Activated B cell treated with CpG ODN at 0.5 μM for 24 hours (primary cell): ENCODE results near the gene RPL11. TPM values are rescaled to one million over a fixed set of nuclear protein-coding genes. Genes with fewer than 3 reads are reported as not detected.

Experiments
- ATAC-seq: fragments of 200-7000 bp; cut with Tn5 transposase; one replicate; pipeline ENCODE4 v1.10.0; 2021; ENCODE audit warnings: low read depth, mild to moderate bottlenecking, moderate library complexity
- CTCF ChIA-PET: fragments of 350-600 bp; sonication (Branson Sonifier 250); formaldehyde crosslinking; loops from one replicate; lab custom pipeline; 2021; ENCODE audit warnings: antibody characterized with exemption; lab: Charles Lee
- POLR2A ChIA-PET: fragments of 350-600 bp; sonication (Branson Sonifier 250); formaldehyde crosslinking; loops from one replicate; lab custom pipeline; 2021; ENCODE audit warnings: antibody characterized with exemption; lab: Charles Lee
- DNase-seq: peaks from one replicate; pipeline ENCODE4 v3.0.0; 2022
- H3K27ac Mint-ChIP-seq: one replicate; pipeline ENCODE4 v1.8.0; 2020; ENCODE audit warnings: mixed read lengths
- H3K27me3 Mint-ChIP-seq: one replicate; pipeline ENCODE4 v1.8.0; 2021; ENCODE audit warnings: mixed read lengths
- H3K36me3 Mint-ChIP-seq: one replicate; pipeline ENCODE4 v1.8.0; 2021; ENCODE audit warnings: low read depth, mixed read lengths
- H3K4me1 Mint-ChIP-seq: one replicate; pipeline ENCODE4 v1.8.0; 2021; ENCODE audit warnings: mixed read lengths
- H3K4me3 Mint-ChIP-seq: one replicate; pipeline ENCODE4 v1.8.0; 2020; ENCODE audit warnings: mild to moderate bottlenecking, mixed read lengths
- H3K9me3 Mint-ChIP-seq: one replicate; pipeline ENCODE4 v1.8.0; 2020; ENCODE audit warnings: mixed read lengths
- intact Hi-C: fragments of 100-400 bp; cut with micrococcal nuclease; formaldehyde crosslinking; loops from one replicate; pipeline ENCODE4 v1.15.1; 2024
- total RNA-seq: library from RNA; stranded (reverse); gene quantifications from 2 replicates; pipeline ENCODE4 v1.2.3, GENCODE V29; 2022
- TF ChIP-seq, protein P1 (sequence below): fragments of 200-600 bp; IDR thresholded peaks from one replicate; pipeline ENCODE4 v1.8.0; 2022; ENCODE audit warnings: antibody characterized with exemption, mild to moderate bottlenecking

The RPL11 gene
- total RNA-seq = 1,956 and 2,021 TPM in 2 replicates

DNA sequence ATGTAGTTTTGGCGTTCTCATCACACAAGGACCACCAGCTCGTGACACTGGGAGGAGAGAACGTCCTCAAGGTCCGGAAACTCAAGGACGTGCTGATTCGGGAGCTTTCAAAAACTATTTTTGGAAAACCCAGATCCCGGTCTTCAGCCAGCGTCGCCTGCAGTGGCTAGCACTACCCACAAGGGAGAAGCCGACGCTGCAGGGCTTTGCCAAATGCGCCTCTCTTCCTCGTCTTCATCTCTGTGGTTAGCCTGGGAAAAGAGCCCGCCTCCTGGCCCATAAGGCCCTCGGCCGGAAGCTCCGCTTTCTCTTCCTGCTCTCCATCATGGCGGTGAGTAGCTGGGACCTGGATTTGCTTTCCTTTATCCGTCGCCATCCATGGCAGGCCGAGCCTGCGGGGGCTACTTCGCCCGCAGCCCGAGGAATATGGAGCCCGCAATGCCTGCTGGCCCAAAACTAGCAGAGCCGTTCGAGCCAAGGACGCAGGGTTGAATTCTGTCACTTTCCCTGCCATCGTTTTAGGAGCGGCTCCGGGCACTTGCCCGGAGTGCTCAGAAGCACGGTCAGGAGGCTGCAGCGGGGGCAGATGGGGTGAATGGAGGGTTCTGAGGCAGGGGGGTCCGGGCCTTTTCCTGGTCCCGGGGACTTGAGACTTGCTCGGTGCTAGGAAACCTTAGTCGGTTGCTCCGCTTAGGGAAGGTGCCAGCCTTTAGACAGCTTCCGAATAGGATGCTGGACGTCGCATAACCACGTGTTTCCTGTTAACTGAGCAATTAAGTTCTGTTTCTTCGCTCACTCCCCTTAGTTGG is at the start of gene RPL11:
TSS of gene RPL11 (plus strand) at position 308 of the 809 bp plus-strand sequence. CDS start at position 326, 18 bp downstream.
- H3K36me3 Mint-ChIP-seq = peaks cover 50% of the 10 kb centered on the region

DNA sequence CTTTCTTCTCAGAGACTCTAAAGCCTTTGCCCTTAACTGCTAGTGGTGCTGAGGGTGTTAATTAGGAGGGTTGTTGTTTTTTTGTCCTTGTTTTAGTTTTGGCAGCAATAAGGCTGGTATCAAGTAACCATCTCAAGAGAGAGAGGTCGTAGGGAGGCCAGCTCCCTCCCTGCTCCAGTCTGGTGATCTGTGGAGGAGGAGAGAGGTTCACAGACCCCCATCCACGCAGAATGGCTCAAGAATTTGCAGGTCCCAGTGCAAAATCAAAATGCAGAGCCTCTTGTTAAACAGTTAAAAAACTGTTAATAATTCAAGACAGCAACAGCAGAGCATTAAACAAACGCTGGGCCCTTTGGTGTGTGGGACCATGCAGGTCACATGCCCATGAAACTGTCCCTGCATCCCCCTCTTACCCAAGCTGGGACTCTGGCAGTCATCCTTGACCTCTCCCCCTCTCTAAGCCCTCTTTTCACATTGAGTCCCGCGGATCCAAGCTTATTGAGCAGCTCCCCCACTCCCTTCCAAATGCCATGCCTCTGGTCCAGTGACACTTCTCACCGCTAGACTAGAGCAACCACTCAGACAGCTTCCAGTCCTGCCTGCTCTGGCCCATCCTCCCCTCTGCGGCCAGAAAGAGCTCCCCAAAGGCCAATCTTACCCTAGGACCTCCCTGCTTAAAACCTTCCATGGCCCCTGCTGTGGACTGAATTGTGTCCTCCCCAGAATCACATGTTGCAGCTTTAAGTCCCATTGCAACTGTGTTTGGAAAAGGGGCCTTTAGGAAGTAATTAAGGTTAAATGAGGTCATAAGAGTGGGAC is 47.7 kb upstream of the RPL11 start:
- H3K4me3 Mint-ChIP-seq = no peak overlapping the region
- ATAC-seq (no peak), DNase-seq (no peak)
- H3K27me3 Mint-ChIP-seq = no peaks in the 10 kb centered on the region
- H3K36me3 Mint-ChIP-seq = no peaks in the 10 kb centered on the region
- ChIA-PET CTCF (interaction anchor here (0.6 to 1.9 kb wide), 4 partner anchors 8 to 147 kb away, joined by 3 to 8 read pairs (median 4); no protein-coding TSS in a partner anchor), POLR2A (no interaction called here)
- TF ChIP-seq, protein P1, sequence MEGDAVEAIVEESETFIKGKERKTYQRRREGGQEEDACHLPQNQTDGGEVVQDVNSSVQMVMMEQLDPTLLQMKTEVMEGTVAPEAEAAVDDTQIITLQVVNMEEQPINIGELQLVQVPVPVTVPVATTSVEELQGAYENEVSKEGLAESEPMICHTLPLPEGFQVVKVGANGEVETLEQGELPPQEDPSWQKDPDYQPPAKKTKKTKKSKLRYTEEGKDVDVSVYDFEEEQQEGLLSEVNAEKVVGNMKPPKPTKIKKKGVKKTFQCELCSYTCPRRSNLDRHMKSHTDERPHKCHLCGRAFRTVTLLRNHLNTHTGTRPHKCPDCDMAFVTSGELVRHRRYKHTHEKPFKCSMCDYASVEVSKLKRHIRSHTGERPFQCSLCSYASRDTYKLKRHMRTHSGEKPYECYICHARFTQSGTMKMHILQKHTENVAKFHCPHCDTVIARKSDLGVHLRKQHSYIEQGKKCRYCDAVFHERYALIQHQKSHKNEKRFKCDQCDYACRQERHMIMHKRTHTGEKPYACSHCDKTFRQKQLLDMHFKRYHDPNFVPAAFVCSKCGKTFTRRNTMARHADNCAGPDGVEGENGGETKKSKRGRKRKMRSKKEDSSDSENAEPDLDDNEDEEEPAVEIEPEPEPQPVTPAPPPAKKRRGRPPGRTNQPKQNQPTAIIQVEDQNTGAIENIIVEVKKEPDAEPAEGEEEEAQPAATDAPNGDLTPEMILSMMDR = no peak
- peaks cover 3% of the 10 kb centered on the region for H3K4me1 Mint-ChIP-seq
- no peaks in the 10 kb centered on the region for H3K9me3 Mint-ChIP-seq
- intact Hi-C loops = no loop called here
- H3K27ac Mint-ChIP-seq = no peak overlapping the region

More for the DNA sequence above, at the start of gene RPL11:
- H3K9me3 Mint-ChIP-seq = no peaks in the 10 kb centered on the region
- no peaks in the 10 kb centered on the region for H3K27me3 Mint-ChIP-seq
- ChIA-PET CTCF (interaction anchor here (0.6 to 3.5 kb wide), 20 partner anchors 8 to 228 kb away, joined by 3 to 40 read pairs (median 4); partner anchors contain the start of gene ELOA), POLR2A (interaction anchor here (0.5 to 10.8 kb wide), 35 partner anchors 8 to 1858 kb away, joined by 3 to 229 read pairs (median 4); partner anchors contain the start of genes CNR2, E2F2, ELOA and GALE)
- TF ChIP-seq, protein P1 = peak; percentile 39
- H3K4me1 Mint-ChIP-seq = peaks cover 46% of the 10 kb centered on the region
- intact Hi-C loops = loop anchor here (1.0 to 2.0 kb wide), 4 partner anchors 29 to 673 kb away; partner anchors contain the start of genes ELOA and KDM1A
- H3K27ac Mint-ChIP-seq = peak within 1 kb of the TSS; percentile 93
- peak within 1 kb of the TSS; percentile 98 for H3K4me3 Mint-ChIP-seq
- peak; percentile 99 for ATAC-seq
- peak; percentile 73 for DNase-seq

- TF ChIP-seq, protein P1 = no peak
- no peak for ATAC-seq
- POLR2A ChIA-PET = interaction anchor here (0.6 kb wide), 1 partner anchor 103 kb away, joined by 3 read pairs; no protein-coding TSS in a partner anchor
- DNase-seq = no peak
- Mint-ChIP-seq H3K36me3 (no peaks in the 10 kb centered on the region), H3K4me3 (no peak overlapping the region), H3K27ac (no peak overlapping the region), H3K4me1 (peaks cover 3% of the 10 kb centered on the region), H3K9me3 (no peaks in the 10 kb centered on the region), H3K27me3 (no peaks in the 10 kb centered on the region)
- intact Hi-C loops = no loop called here
- CTCF ChIA-PET = interaction anchor here (0.9 to 1.9 kb wide), 3 partner anchors 8 to 147 kb away, joined by 3 to 8 read pairs (median 6); no protein-coding TSS in a partner anchor
These were observed 47.1 kb upstream of the RPL11 start for GRCh38 chr1:23644555-23644866.

GRCh38 chr1:23645338-23645737 is 46.3 kb upstream of the RPL11 start:
- TF ChIP-seq, protein P1 = no peak
- ATAC-seq (no peak), DNase-seq (no peak)
- CTCF ChIA-PET = interaction anchor here (1.9 to 2.4 kb wide), 2 partner anchors 100 to 148 kb away, joined by 6 to 7 read pairs; no protein-coding TSS in a partner anchor
- Mint-ChIP-seq H3K4me1 (peaks cover 3% of the 10 kb centered on the region), H3K4me3 (no peak overlapping the region), H3K36me3 (no peaks in the 10 kb centered on the region), H3K9me3 (no peaks in the 10 kb centered on the region), H3K27me3 (no peaks in the 10 kb centered on the region), H3K27ac (no peak overlapping the region)
- POLR2A ChIA-PET = no interaction called here
- intact Hi-C loops = no loop called here
